NB4 (cell line): Measurements from ENCODE around the gene LRIG2.
"Not testable (repeated sequence)": the region's sequence is repeated elsewhere in the genome, so short reads cannot be mapped to it uniquely, and the experiment has no call there.

Experiments
- DNase-seq: peaks from one replicate; pipeline ENCODE4 v3.0.0; 2010; ENCODE audit warnings: low read depth
- H3K4me3 ChIP-seq: one replicate; pipeline ENCODE4 v1.5.1; 2011; ENCODE audit warnings: mild to moderate bottlenecking, low read depth, low read length, moderate library complexity
- MAX ChIP-seq: IDR thresholded peaks from 2 replicates; pipeline ENCODE4 v1.6.1; 2011; ENCODE audit warnings: low read depth, low read length
- MYC ChIP-seq: IDR thresholded peaks from 2 replicates; pipeline ENCODE4 v1.6.1; 2011; ENCODE audit warnings: low read depth, low read length
- POLR2A ChIP-seq: IDR thresholded peaks from 2 replicates; pipeline ENCODE4 v1.6.1; 2011; ENCODE audit warnings: mild to moderate bottlenecking; ENCODE audit not compliant: insufficient read length; ENCODE audit errors: extremely low read depth
- TF ChIP-seq, protein P1 (sequence below): IDR thresholded peaks from one replicate; pipeline ENCODE4 v1.5.1; 2012; ENCODE audit warnings: low read depth, low read length

LRIG2 gene

DNA sequence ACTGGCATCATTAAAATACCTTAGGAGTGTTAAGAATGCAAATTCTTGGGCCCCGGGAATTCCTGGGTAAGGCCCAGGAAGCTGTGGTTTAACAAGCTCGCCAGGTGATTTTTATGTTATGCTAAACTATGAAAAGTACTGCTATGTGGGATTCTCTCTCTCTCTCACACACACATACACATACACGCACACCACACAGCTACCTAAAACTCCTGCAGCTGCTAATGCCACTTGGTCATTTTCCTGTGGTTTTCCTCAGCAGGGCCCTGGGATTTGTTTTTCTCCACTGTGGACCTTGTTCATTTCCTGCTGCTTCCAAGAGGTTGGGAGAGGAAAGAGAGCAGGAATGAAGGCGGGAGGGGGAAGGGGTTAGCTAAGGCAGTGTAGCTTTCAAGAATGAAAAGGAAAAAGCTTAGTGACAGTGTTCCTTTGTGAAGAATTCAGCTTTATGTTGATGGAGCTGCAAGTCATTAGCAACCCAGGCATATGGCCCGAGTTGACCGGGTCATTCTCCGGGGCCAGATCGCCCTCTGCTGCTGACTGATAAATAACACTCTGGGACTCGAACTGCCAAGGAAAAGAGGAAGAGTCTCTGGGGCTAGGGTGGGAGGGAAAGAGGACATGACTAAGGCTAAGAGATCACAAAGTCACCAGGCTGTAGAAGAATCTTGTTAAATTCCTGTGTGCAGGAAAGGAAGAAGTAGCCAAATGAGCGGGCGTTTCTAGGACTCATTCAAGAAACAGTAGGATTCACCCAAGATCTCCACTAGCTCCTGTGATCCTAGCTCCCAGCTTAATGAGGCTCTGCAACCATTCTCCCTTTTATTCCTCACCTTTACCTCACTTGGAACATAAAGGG lies 30.5 kb upstream of the LRIG2 start:
- no peak for TF ChIP-seq POLR2A
- TF ChIP-seq, protein P1, sequence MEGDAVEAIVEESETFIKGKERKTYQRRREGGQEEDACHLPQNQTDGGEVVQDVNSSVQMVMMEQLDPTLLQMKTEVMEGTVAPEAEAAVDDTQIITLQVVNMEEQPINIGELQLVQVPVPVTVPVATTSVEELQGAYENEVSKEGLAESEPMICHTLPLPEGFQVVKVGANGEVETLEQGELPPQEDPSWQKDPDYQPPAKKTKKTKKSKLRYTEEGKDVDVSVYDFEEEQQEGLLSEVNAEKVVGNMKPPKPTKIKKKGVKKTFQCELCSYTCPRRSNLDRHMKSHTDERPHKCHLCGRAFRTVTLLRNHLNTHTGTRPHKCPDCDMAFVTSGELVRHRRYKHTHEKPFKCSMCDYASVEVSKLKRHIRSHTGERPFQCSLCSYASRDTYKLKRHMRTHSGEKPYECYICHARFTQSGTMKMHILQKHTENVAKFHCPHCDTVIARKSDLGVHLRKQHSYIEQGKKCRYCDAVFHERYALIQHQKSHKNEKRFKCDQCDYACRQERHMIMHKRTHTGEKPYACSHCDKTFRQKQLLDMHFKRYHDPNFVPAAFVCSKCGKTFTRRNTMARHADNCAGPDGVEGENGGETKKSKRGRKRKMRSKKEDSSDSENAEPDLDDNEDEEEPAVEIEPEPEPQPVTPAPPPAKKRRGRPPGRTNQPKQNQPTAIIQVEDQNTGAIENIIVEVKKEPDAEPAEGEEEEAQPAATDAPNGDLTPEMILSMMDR, result peak; percentile 61
- peak; percentile 69 for TF ChIP-seq MYC
- 0 out of 2 replicates have a peak, but pooled peaks have one; percentile 42 for TF ChIP-seq MAX
- H3K4me3 ChIP-seq, result no peak overlapping the region
- DNase-seq, result peak; percentile 91

GRCh38 chr1:113043144-113043488 lies 29.9 kb upstream of the LRIG2 start:
- DNase-seq, H3K4me3 ChIP-seq: not testable (repeated sequence)

GRCh38 chr1:113046569-113046968 lies 26.4 kb upstream of the LRIG2 start:
- TF ChIP-seq MAX (peak; percentile 27; the same call in 1 of the 2 replicates), MYC (no peak)
- peak; percentile 58 for DNase-seq
- no peak overlapping the region for H3K4me3 ChIP-seq

GRCh38 chr1:113048064-113048463 lies 24.9 kb upstream of the LRIG2 start:
- no peak overlapping the region for H3K4me3 ChIP-seq
- no peak for TF ChIP-seq POLR2A
- TF ChIP-seq, protein P1, result no peak
- no peak for DNase-seq

DNA sequence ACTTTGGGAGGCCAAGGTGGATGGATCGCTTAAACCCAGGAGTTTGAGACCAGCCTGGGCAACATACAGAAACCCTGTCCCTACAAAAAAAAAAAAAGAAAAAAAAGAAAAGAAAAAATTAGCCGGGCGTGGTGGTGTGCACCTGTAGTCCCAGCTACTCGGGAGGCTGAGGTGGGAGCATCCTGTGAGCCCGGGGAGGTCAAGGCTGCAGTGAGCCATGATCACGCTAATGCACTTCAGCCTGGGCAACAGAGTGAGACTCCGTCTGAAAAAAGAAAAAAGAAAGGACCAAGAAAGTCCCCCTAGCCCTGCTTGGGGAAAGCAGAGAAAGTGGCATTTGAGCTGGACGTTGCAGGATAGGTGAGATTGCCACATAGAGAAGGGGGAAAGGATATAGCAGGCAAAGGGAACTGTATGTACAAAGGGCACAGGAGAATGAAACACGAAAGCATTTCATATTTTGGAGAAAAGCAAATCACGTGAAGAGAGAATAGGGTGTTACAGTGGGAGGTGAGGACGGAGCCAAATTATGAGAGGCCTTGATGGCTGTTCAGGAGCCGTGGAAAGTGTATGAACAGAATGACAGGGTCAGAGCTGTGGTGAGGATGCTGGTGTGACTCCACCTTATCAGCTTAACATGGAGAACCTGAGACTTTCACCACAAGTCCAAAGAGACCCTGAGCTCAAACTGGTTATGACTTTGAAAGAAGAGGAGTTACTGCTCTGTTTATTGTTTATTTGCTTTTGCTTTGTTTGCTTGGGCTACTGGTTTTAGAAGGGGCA lies 19.5 kb upstream of the LRIG2 start:
- TF ChIP-seq POLR2A (no peak), MAX (no peak), MYC (no peak)
- TF ChIP-seq, protein P1, result no peak

GRCh38 chr1:113055570-113055969 lies 17.4 kb upstream of the LRIG2 start:
- no peak overlapping the region for H3K4me3 ChIP-seq
- no peak for DNase-seq
- TF ChIP-seq, protein P1, result no peak
- TF ChIP-seq MAX, result no peak
- no peak for TF ChIP-seq POLR2A
- no peak for TF ChIP-seq MYC

More for the DNA sequence above, 19.5 kb upstream of the LRIG2 start:
- no peak overlapping the region for H3K4me3 ChIP-seq
- no peak for DNase-seq
